Activated naive CD4-positive, alpha-beta T cell treated with anti-CD3 and anti-CD28 coated beads, Interleukin-2, amount 10 ng/mL, durations not matched to agents 7 days and 5 days (primary cell): ENCODE measurements around the gene SMIM32.

ENCODE experiments used
- CTCF ChIA-PET: fragments of 350-600 bp; sonication (Branson Sonifier 250); formaldehyde crosslinking; loops from one replicate; lab custom pipeline; 2021; ENCODE audit warnings: antibody characterized with exemption; lab: Charles Lee
- DNase-seq: peaks from one replicate; pipeline ENCODE4 v3.0.0-alpha.2; 2020
- H3K27ac Mint-ChIP-seq: one replicate; pipeline ENCODE4 v1.8.0; 2021; ENCODE audit warnings: mild to moderate bottlenecking, moderate library complexity, mixed read lengths
- H3K27me3 Mint-ChIP-seq: one replicate; pipeline ENCODE4 v1.8.0; 2021; ENCODE audit warnings: mild to moderate bottlenecking, mixed read lengths
- H3K36me3 Mint-ChIP-seq: one replicate; pipeline ENCODE4 v1.8.0; 2021; ENCODE audit warnings: mixed read lengths
- H3K4me1 Mint-ChIP-seq: one replicate; pipeline ENCODE4 v1.8.0; 2021; ENCODE audit warnings: mixed read lengths
- H3K4me3 Mint-ChIP-seq: one replicate; pipeline ENCODE4 v1.8.0; 2021; ENCODE audit warnings: mild to moderate bottlenecking, moderate library complexity, mixed read lengths
- H3K9me3 Mint-ChIP-seq: one replicate; pipeline ENCODE4 v1.8.0; 2021; ENCODE audit warnings: mixed read lengths

SMIM32 gene

GRCh38 chr5:136192526-136193321 lies at the start of gene SMIM32:
Gene SMIM32, minus strand, starts transcription at chr5:136193162. Its CDS starts 638 bp downstream, at chr5:136192524.
- Mint-ChIP-seq H3K4me1 (no peaks in the 10 kb centered on the region), H3K27me3 (peaks cover 51% of the 10 kb centered on the region), H3K27ac (no peak within 1 kb of the TSS), H3K36me3 (no peaks in the 10 kb centered on the region), H3K4me3 (no peak within 1 kb of the TSS), H3K9me3 (no peaks in the 10 kb centered on the region)
- DNase-seq: no peak
- CTCF ChIA-PET: no interaction called here

GRCh38 chr5:136242611-136243010 lies 49.6 kb upstream of the SMIM32 start:
- H3K27me3 Mint-ChIP-seq: no peaks in the 10 kb centered on the region
- H3K4me1 Mint-ChIP-seq: no peaks in the 10 kb centered on the region
- no peak overlapping the region for H3K4me3 Mint-ChIP-seq
- no peaks in the 10 kb centered on the region for H3K36me3 Mint-ChIP-seq
- H3K27ac Mint-ChIP-seq: no peak overlapping the region
- CTCF ChIA-PET: no interaction called here
- DNase-seq: no peak
- no peaks in the 10 kb centered on the region for H3K9me3 Mint-ChIP-seq

- CTCF ChIA-PET: no interaction called here
- H3K9me3 Mint-ChIP-seq: no peaks in the 10 kb centered on the region
- no peaks in the 10 kb centered on the region for H3K36me3 Mint-ChIP-seq
- no peak overlapping the region for H3K4me3 Mint-ChIP-seq
- H3K27me3 Mint-ChIP-seq: no peaks in the 10 kb centered on the region
- H3K4me1 Mint-ChIP-seq: no peaks in the 10 kb centered on the region
- H3K27ac Mint-ChIP-seq: no peak overlapping the region
- DNase-seq: no peak
Observed at GRCh38 chr5:136242136-136242535, 49.2 kb upstream of the SMIM32 start.

GRCh38 chr5:136240894-136241293 lies 47.9 kb upstream of the SMIM32 start:
- H3K36me3 Mint-ChIP-seq: no peaks in the 10 kb centered on the region
- no peaks in the 10 kb centered on the region for H3K27me3 Mint-ChIP-seq
- no peak for DNase-seq
- H3K27ac Mint-ChIP-seq: no peak overlapping the region
- H3K4me1 Mint-ChIP-seq: no peaks in the 10 kb centered on the region
- no peaks in the 10 kb centered on the region for H3K9me3 Mint-ChIP-seq
- no peak overlapping the region for H3K4me3 Mint-ChIP-seq
- CTCF ChIA-PET: no interaction called here

- CTCF ChIA-PET: interaction anchor here (1.2 kb wide), 1 partner anchor 533 kb away, joined by 3 read pairs; no protein-coding TSS in a partner anchor
- Mint-ChIP-seq H3K4me1 (no peaks in the 10 kb centered on the region), H3K9me3 (no peaks in the 10 kb centered on the region), H3K27ac (no peak overlapping the region), H3K36me3 (no peaks in the 10 kb centered on the region), H3K4me3 (no peak overlapping the region), H3K27me3 (no peaks in the 10 kb centered on the region)
- DNase-seq: no peak
Observed at GRCh38 chr5:136236479-136237083, 43.6 kb upstream of the SMIM32 start.

GRCh38 chr5:136235321-136235720 lies 42.4 kb upstream of the SMIM32 start:
- CTCF ChIA-PET: interaction anchor here (1.2 kb wide), 1 partner anchor 534 kb away, joined by 3 read pairs; no protein-coding TSS in a partner anchor
- H3K4me3 Mint-ChIP-seq: no peak overlapping the region
- no peaks in the 10 kb centered on the region for H3K27me3 Mint-ChIP-seq
- no peaks in the 10 kb centered on the region for H3K9me3 Mint-ChIP-seq
- no peaks in the 10 kb centered on the region for H3K4me1 Mint-ChIP-seq
- no peaks in the 10 kb centered on the region for H3K36me3 Mint-ChIP-seq
- H3K27ac Mint-ChIP-seq: no peak overlapping the region
- no peak for DNase-seq

GRCh38 chr5:136232316-136232715 lies 39.4 kb upstream of the SMIM32 start:
- Mint-ChIP-seq H3K27me3 (no peaks in the 10 kb centered on the region), H3K9me3 (no peaks in the 10 kb centered on the region), H3K4me1 (no peaks in the 10 kb centered on the region), H3K36me3 (no peaks in the 10 kb centered on the region), H3K27ac (no peak overlapping the region), H3K4me3 (no peak overlapping the region)
- CTCF ChIA-PET: no interaction called here
- no peak for DNase-seq

GRCh38 chr5:136230176-136230575 lies 37.2 kb upstream of the SMIM32 start:
- no peaks in the 10 kb centered on the region for H3K4me1 Mint-ChIP-seq
- no peaks in the 10 kb centered on the region for H3K36me3 Mint-ChIP-seq
- no peak overlapping the region for H3K4me3 Mint-ChIP-seq
- CTCF ChIA-PET: no interaction called here
- H3K27me3 Mint-ChIP-seq: no peaks in the 10 kb centered on the region
- no peak overlapping the region for H3K27ac Mint-ChIP-seq
- no peak for DNase-seq
- H3K9me3 Mint-ChIP-seq: no peaks in the 10 kb centered on the region

- Mint-ChIP-seq H3K9me3 (no peaks in the 10 kb centered on the region), H3K4me1 (no peaks in the 10 kb centered on the region), H3K36me3 (no peaks in the 10 kb centered on the region), H3K4me3 (no peak overlapping the region), H3K27me3 (no peaks in the 10 kb centered on the region), H3K27ac (no peak overlapping the region)
- no peak for DNase-seq
- CTCF ChIA-PET: interaction anchor here (0.6 kb wide), 1 partner anchor 592 kb away, joined by 3 read pairs; no protein-coding TSS in a partner anchor
Observed at GRCh38 chr5:136228136-136228757, 35.3 kb upstream of the SMIM32 start.

GRCh38 chr5:136226401-136226800 lies 33.4 kb upstream of the SMIM32 start:
- CTCF ChIA-PET: no interaction called here
- H3K4me1 Mint-ChIP-seq: no peaks in the 10 kb centered on the region
- peaks cover 1% of the 10 kb centered on the region for H3K9me3 Mint-ChIP-seq
- H3K4me3 Mint-ChIP-seq: no peak overlapping the region
- no peaks in the 10 kb centered on the region for H3K36me3 Mint-ChIP-seq
- no peak for DNase-seq
- H3K27ac Mint-ChIP-seq: no peak overlapping the region
- no peaks in the 10 kb centered on the region for H3K27me3 Mint-ChIP-seq

GRCh38 chr5:136225796-136226195 lies 32.8 kb upstream of the SMIM32 start:
- Mint-ChIP-seq H3K4me1 (no peaks in the 10 kb centered on the region), H3K27ac (no peak overlapping the region), H3K9me3 (peaks cover 6% of the 10 kb centered on the region), H3K27me3 (no peaks in the 10 kb centered on the region), H3K4me3 (no peak overlapping the region), H3K36me3 (no peaks in the 10 kb centered on the region)
- CTCF ChIA-PET: no interaction called here
- DNase-seq: no peak

GRCh38 chr5:136222580-136223235 lies 29.7 kb upstream of the SMIM32 start:
- no peaks in the 10 kb centered on the region for H3K36me3 Mint-ChIP-seq
- DNase-seq: no peak
- H3K9me3 Mint-ChIP-seq: peaks cover 13% of the 10 kb centered on the region
- H3K27me3 Mint-ChIP-seq: no peaks in the 10 kb centered on the region
- no peak overlapping the region for H3K4me3 Mint-ChIP-seq
- no peaks in the 10 kb centered on the region for H3K4me1 Mint-ChIP-seq
- CTCF ChIA-PET: interaction anchor here (0.6 kb wide), 1 partner anchor 10 kb away, joined by 4 read pairs; no protein-coding TSS in a partner anchor
- H3K27ac Mint-ChIP-seq: no peak overlapping the region

- no peaks in the 10 kb centered on the region for H3K27me3 Mint-ChIP-seq
Observed at GRCh38 chr5:136221340-136221739, 28.4 kb upstream of the SMIM32 start.

GRCh38 chr5:136216230-136216629 lies 23.3 kb upstream of the SMIM32 start:
- H3K4me3 Mint-ChIP-seq: no peak overlapping the region
- CTCF ChIA-PET: no interaction called here

More at GRCh38 chr5:136221340-136221739, 28.4 kb upstream of the SMIM32 start:
- no peak for DNase-seq
- CTCF ChIA-PET: no interaction called here
- Mint-ChIP-seq H3K36me3 (no peaks in the 10 kb centered on the region), H3K4me3 (no peak overlapping the region), H3K4me1 (no peaks in the 10 kb centered on the region), H3K27ac (no peak overlapping the region), H3K9me3 (peaks cover 13% of the 10 kb centered on the region)

More at GRCh38 chr5:136216230-136216629, 23.3 kb upstream of the SMIM32 start:
- H3K9me3 Mint-ChIP-seq: peaks cover 10% of the 10 kb centered on the region
- H3K4me1 Mint-ChIP-seq: no peaks in the 10 kb centered on the region
- H3K36me3 Mint-ChIP-seq: no peaks in the 10 kb centered on the region
- H3K27me3 Mint-ChIP-seq: no peaks in the 10 kb centered on the region
- DNase-seq: no peak
- H3K27ac Mint-ChIP-seq: no peak overlapping the region
